HG03520 (cell line): ENCODE results near the gene MITF.

ENCODE experiments used
- ATAC-seq: cut with Tn5 transposase; IDR thresholded peaks from one replicate; pipeline ENCODE4 v1.9.1; 2021; ENCODE audit warnings: mild to moderate bottlenecking, moderate library complexity; ENCODE audit not compliant: unreplicated experiment

The MITF gene

GRCh38 chr3:69753179-69753775, 14.0 kb downstream of the MITF start:
- ATAC-seq: no peak

DNA sequence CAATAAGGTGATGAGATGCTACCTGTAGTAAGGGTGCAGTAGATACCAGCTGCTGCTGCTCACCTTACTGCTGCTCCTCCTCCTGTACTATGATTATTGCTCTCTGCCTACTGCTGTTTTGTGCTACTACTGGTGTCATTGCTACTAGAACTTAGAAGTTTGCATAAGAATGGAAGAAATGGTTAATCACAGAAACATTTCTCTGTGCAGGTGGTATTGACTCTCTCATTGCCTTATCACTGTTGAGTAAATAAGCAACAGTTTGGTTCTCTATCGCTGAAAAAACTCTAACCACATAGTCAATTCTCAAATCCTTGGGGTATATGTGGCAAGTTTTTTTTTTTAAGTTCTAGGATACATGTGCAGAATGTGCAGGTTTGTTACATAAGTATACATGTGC, 16.5 kb downstream of the MITF start:
- no peak for ATAC-seq

DNA sequence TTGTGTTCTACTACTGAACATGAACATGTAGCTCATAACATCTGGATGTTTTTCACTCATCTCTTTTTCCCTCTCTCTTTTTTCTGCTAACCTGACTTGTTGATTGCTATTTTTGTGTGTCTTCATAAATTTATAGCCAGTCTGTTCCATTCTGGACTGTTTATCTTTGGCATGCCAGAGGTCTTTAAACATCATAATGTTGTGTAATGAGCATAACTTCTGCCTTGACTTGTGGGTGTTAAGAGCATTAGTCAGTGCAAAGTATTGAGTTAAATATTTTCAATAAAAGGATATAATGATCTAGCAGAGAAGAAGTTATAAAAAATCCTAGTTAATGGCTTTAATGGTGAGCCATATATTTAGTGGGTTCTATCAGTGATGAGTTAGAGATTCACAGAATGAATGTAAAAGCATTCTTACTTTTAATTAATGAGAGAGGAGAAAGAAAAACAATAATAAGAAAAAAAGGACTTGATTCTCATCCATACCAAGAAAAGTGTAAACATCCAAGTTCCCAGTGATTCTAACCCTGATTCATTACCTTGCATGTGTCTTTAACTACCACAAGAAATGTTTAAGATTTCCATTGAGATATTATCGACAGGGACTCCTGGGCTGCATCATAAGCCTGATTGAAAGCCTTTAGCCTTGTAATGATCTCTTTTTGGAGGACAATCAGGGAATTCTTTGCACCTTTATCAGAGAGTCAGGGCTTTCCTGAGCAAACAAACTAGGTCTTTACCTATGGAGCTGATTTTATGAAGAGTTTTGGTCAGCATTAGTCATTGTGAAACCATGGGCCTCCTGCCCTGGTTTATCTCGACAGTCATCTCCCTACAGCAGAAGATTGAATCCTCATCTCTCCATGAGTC, 22.9 kb downstream of the MITF start:
- peak; percentile 64 for ATAC-seq

DNA sequence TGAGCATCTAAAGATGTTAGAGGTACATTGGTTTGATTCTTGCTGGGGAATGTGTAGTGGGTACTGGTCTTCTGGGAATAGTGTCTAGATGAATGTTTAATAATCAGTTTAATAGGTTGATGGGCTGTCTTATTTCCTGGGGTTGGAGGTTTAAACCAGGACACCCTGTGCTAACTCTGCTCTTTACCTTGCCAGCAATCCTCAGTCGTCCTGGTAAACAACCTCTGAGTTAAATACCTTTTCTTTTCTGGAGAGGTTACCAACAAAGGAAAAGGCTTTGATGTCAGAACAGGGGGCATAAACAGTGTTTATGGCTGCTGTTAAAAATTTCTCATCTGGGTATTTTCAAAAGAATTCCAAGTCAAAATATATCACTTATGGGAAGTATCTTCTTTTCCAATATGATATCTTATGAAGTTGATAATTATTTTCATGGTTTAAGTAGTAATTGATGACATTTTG, 23.5 kb downstream of the MITF start:
- ATAC-seq: peak; percentile 18

DNA sequence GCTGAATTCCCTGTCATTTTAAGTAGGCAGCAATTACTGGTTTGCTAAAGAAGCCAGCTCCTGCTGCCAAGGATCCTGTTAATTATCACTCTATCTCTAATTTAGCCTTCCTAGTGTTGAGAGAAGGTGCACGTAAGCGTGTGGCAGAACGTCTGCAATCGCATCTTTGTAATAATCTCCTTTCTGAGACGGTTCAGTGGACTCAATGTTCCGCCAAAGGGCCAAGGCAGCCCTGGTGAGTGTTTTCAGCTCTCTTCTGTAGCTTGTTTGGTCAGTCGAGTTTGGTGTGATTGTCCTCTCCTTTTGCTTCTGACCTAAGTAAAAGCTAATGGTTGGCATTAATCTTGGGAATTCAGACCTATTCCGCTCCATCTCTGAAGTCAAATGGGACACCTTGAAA, 24.2 kb downstream of the MITF start:
- no peak for ATAC-seq

DNA sequence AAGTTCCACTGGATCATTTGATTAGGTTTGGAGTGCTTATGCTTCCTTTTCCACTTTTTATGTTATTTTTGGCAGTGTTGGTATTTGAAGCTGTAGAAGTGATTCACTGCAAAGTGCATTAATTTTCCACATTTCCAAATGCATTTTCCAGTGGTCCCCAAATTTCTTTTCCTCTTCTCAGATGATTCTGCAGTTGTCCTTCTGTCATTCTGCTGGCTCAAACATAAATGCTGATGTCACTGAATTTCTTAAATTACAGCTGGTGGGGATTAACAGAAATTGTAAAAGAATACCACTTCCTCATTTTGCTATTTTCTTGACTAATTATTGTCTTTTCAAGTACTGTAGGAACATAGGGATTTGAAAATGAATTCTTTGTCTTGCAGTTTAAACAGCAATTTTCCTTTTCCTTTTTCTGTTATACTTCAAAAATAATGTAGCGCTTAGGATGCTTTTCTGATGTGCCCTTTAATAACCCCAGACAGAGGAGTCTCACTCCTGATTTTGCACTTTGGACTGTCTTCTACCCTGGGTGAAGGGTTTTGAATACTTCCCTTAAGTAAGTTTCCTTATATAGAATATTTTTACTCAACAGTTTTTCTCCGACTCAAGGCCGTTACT, 25.0 kb downstream of the MITF start:
- ATAC-seq: peak; percentile 54

DNA sequence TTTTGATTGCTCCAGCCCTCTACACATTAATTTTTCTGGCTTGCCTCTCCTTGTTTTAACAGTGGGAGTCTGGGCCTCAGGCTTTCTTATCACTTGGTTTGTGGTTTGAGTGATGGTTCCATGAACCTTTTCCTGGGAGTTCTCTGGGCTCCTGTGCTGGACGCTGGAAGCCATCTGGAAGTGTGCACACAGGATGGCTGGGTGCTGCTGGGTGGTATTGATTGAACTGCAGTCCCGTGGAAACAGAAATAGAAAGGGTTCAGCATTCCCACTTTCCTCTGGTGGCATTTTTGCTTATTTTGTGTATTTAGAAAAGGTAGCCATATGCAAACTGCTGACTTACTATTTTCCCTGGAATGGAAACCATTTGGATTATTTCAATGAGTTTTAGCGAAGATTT, 25.6 kb downstream of the MITF start:
- no peak for ATAC-seq

GRCh38 chr3:69766638-69767037, 27.4 kb downstream of the MITF start:
- ATAC-seq: no peak

DNA sequence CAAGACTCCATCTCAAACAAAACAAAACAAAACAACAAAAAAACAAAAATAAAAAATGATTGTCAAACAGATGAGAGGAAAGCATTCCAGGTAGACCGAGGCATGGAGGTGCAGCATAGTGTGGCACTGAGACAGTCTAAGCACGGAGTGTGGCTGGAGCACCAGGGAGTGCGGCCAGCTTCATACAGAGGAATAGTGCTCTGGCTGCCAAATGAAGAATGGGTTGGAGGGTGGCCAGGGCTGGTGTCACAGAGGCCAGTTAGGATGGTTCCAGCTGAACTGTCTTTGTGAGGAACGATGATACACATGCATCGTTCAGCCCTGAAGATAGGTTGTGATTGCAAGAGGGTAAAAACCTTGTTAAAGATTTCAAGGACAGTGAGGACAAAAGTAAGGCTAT, 28.3 kb downstream of the MITF start:
- no peak for ATAC-seq

DNA sequence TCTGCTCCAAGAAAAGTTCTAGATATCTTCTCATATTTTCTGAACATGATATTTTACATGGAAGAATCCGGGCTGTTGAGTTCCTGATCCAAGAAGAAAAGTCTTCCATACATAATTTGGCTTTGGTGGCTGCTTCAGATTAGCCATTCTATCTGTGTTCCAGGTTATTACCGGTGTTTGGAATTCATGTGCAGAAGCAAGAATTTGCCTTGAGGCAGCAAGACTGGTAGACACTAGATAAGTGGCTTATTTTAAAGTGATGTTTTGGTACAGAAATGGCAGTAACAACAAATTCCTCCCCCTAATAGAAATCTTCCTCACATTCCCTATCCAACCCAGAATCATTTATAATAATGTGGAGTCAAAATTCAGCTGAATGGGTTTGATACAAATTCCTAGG, 29.2 kb downstream of the MITF start:
- ATAC-seq: no peak

DNA sequence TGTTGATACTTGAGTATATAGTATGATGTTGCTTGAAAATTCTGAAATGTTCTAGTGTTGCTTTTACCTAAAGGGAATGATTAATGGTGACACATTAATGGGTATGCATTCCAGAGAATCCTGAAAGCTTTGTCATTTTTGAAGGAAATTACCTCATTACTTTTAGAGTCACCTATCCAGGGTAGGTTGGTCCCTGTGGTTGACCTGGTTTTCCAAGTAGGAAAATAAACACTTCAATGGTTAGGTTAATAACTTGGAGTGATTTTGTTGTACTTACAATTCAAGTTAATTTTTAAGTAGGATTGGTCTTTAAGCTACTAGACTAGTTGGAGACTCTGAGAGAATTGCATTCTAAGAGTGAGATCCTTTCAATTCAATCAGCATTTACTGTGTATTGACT, 31.0 kb downstream of the MITF start:
- ATAC-seq: no peak

GRCh38 chr3:69770976-69771634, 31.8 kb downstream of the MITF start:
- no peak for ATAC-seq

GRCh38 chr3:69772152-69772867, 33.0 kb downstream of the MITF start:
- no peak for ATAC-seq

DNA sequence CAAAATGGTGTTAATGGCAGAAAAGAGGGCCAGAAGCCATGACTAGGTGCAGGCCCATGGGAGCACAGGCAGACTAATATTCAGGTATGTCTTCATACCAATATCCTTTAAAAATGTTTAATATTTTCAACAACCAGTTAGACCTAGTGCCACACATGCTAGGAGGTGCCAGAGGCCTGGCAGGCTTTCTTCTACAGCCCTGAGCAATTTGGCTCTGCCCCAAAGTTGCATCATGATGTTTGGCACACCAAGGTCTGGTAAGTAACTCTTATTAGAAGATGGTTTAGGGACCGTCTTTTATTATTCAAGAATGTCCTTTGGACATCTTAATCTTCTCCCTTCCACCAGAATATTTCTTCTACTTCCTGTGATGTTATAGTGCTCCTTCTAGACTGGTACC, 34.8 kb downstream of the MITF start:
- ATAC-seq: no peak

- no peak for ATAC-seq
Measured at GRCh38 chr3:69775751-69776150, 36.5 kb downstream of the MITF start.

DNA sequence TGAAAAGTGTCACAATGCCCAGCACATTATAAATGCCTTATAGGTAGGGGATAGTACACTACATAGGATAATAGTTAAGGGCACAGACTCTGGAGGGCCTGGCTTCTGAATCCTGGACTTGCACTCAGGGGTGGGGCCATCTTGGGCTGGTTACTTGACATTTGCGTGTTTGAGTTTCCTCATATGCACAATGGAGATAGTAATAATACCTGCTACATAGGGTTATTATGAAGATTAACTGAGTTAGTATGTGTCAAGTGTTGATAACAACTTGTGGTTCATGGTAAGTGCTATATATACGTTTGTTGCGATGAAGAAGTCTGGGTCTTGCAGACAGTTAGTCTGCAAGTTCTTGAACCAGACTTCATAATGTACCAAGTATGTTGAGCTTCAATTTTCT, 37.0 kb downstream of the MITF start:
- no peak for ATAC-seq

GRCh38 chr3:69776920-69777581, 37.8 kb downstream of the MITF start:
- ATAC-seq: no peak

DNA sequence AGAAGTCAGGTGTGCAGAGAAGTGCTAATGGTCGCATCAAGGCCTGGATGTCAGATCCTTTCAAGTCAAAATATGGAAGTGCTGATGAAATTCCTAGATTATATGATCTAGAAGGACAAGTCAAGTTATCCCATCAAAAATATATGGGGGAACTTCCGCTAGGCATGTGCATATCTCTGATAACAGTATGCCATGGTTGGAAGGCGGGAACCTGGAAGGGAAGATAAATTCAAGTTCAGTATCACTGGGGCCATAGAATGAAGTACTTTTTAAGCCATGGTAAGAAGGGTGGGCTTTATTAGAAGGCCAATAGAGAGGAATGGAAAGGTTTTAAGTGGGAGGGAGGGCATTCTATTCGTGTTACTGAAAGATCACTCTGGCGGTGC, 38.3 kb downstream of the MITF start:
- ATAC-seq: no peak

GRCh38 chr3:69781593-69781992, 42.3 kb downstream of the MITF start:
- ATAC-seq: no peak

GRCh38 chr3:69784954-69785514, 45.8 kb downstream of the MITF start:
- ATAC-seq: no peak
